ENCODE results near the gene ARPC3.
"Not testable (repeated sequence)": the region's sequence is repeated elsewhere in the genome, so short reads cannot be mapped to it uniquely, and the experiment has no call there.

Gene ARPC3

GRCh38 chr12:110417113-110417512 lies 33.0 kb downstream of the ARPC3 start:
- not testable (repeated sequence) for DNase-seq (ENCODE audit: low spot score)

GRCh38 chr12:110410086-110410485 lies 40.1 kb downstream of the ARPC3 start:
- not testable (repeated sequence) for DNase-seq (ENCODE audit: low spot score)

GRCh38 chr12:110405126-110405662 lies 44.9 kb downstream of the ARPC3 start:
- not testable (repeated sequence) for DNase-seq (ENCODE audit: low spot score)

- peak; percentile 65 for DNase-seq (ENCODE audit: low spot score)
Measured at GRCh38 chr12:110403976-110404682, 46.0 kb downstream of the ARPC3 start.

GRCh38 chr12:110403146-110403975 lies 46.8 kb downstream of the ARPC3 start, which contains the start of gene ANAPC7:
Gene ANAPC7 (minus strand): TSS chr12:110403708. CDS start chr12:110403627, 81 bp downstream.
- peak; percentile 86 for DNase-seq (ENCODE audit: low spot score)

Data from globus pallidus (tissue), 1 donor.